Activated naive CD4-positive, alpha-beta T cell treated with anti-CD3 and anti-CD28 coated beads, Interleukin-2, amount 10 ng/mL, durations not matched to agents 7 days and 5 days (primary cell): ENCODE data around the gene ZNF670.

ENCODE experiments used
- CTCF ChIA-PET: fragments of 350-600 bp; sonication (Branson Sonifier 250); formaldehyde crosslinking; loops from one replicate; lab custom pipeline; 2021; ENCODE audit warnings: antibody characterized with exemption; lab: Charles Lee
- DNase-seq: peaks from one replicate; pipeline ENCODE4 v3.0.0-alpha.2; 2020
- H3K27ac Mint-ChIP-seq: one replicate; pipeline ENCODE4 v1.8.0; 2021; ENCODE audit warnings: mild to moderate bottlenecking, moderate library complexity, mixed read lengths
- H3K27me3 Mint-ChIP-seq: one replicate; pipeline ENCODE4 v1.8.0; 2021; ENCODE audit warnings: mild to moderate bottlenecking, mixed read lengths
- H3K36me3 Mint-ChIP-seq: one replicate; pipeline ENCODE4 v1.8.0; 2021; ENCODE audit warnings: mixed read lengths
- H3K4me1 Mint-ChIP-seq: one replicate; pipeline ENCODE4 v1.8.0; 2021; ENCODE audit warnings: mixed read lengths
- H3K4me3 Mint-ChIP-seq: one replicate; pipeline ENCODE4 v1.8.0; 2021; ENCODE audit warnings: mild to moderate bottlenecking, moderate library complexity, mixed read lengths
- H3K9me3 Mint-ChIP-seq: one replicate; pipeline ENCODE4 v1.8.0; 2021; ENCODE audit warnings: mixed read lengths

Gene ZNF670

GRCh38 chr1:247089616-247090375 is 11.2 kb upstream of the ZNF670 start:
- Mint-ChIP-seq H3K27me3 (no peaks in the 10 kb centered on the region), H3K36me3 (no peaks in the 10 kb centered on the region), H3K4me3 (no peak overlapping the region), H3K27ac (no peak overlapping the region), H3K9me3 (peaks cover 12% of the 10 kb centered on the region), H3K4me1 (no peaks in the 10 kb centered on the region)
- CTCF ChIA-PET = no interaction called here
- DNase-seq = no peak

- H3K27me3 Mint-ChIP-seq = no peaks in the 10 kb centered on the region
- H3K9me3 Mint-ChIP-seq = peaks cover 10% of the 10 kb centered on the region
Observed at GRCh38 chr1:247088967-247089366, 10.4 kb upstream of the ZNF670 start.

GRCh38 chr1:247087256-247087655 is 8.6 kb upstream of the ZNF670 start:
- H3K27ac Mint-ChIP-seq = no peak overlapping the region
- no peak for DNase-seq
- no peak overlapping the region for H3K4me3 Mint-ChIP-seq
- no peaks in the 10 kb centered on the region for H3K4me1 Mint-ChIP-seq
- CTCF ChIA-PET = no interaction called here
- H3K9me3 Mint-ChIP-seq = peaks cover 14% of the 10 kb centered on the region
- H3K36me3 Mint-ChIP-seq = no peaks in the 10 kb centered on the region
- no peaks in the 10 kb centered on the region for H3K27me3 Mint-ChIP-seq

More at GRCh38 chr1:247088967-247089366, 10.4 kb upstream of the ZNF670 start:
- Mint-ChIP-seq H3K36me3 (no peaks in the 10 kb centered on the region), H3K27ac (no peak overlapping the region), H3K4me1 (no peaks in the 10 kb centered on the region), H3K4me3 (no peak overlapping the region)
- CTCF ChIA-PET = no interaction called here
- DNase-seq = no peak

GRCh38 chr1:247085310-247085709 is 6.7 kb upstream of the ZNF670 start:
- CTCF ChIA-PET = no interaction called here
- Mint-ChIP-seq H3K4me3 (no peak overlapping the region), H3K36me3 (peaks cover 2% of the 10 kb centered on the region), H3K4me1 (no peaks in the 10 kb centered on the region), H3K27ac (no peak overlapping the region), H3K9me3 (peaks cover 16% of the 10 kb centered on the region), H3K27me3 (no peaks in the 10 kb centered on the region)
- DNase-seq = no peak

GRCh38 chr1:247084771-247085170 is 6.2 kb upstream of the ZNF670 start:
- peaks cover 16% of the 10 kb centered on the region for H3K9me3 Mint-ChIP-seq
- no peak overlapping the region for H3K27ac Mint-ChIP-seq
- H3K36me3 Mint-ChIP-seq = peaks cover 2% of the 10 kb centered on the region

GRCh38 chr1:247079141-247079874 is 697 bp upstream of the ZNF670 start:
- Mint-ChIP-seq H3K27ac (no peak overlapping the region), H3K27me3 (peaks cover 7% of the 10 kb centered on the region), H3K36me3 (peaks cover 12% of the 10 kb centered on the region), H3K4me3 (peak overlapping the region; percentile 84), H3K9me3 (peaks cover 17% of the 10 kb centered on the region), H3K4me1 (peaks cover 30% of the 10 kb centered on the region)
- DNase-seq = peak; percentile 39
- CTCF ChIA-PET = no interaction called here

More at GRCh38 chr1:247084771-247085170, 6.2 kb upstream of the ZNF670 start:
- CTCF ChIA-PET = no interaction called here
- DNase-seq = no peak
- H3K27me3 Mint-ChIP-seq = no peaks in the 10 kb centered on the region
- peaks cover 3% of the 10 kb centered on the region for H3K4me1 Mint-ChIP-seq
- no peak overlapping the region for H3K4me3 Mint-ChIP-seq

- DNase-seq = no peak
- CTCF ChIA-PET = no interaction called here
- Mint-ChIP-seq H3K4me1 (peaks cover 30% of the 10 kb centered on the region), H3K36me3 (peaks cover 14% of the 10 kb centered on the region), H3K4me3 (peak overlapping the region; percentile 84), H3K27me3 (peaks cover 7% of the 10 kb centered on the region), H3K27ac (peak overlapping the region; percentile 74), H3K9me3 (peaks cover 22% of the 10 kb centered on the region)
Observed at GRCh38 chr1:247077876-247078257, 744 bp downstream of the ZNF670 start.

- H3K27me3 Mint-ChIP-seq = peaks cover 7% of the 10 kb centered on the region
- CTCF ChIA-PET = no interaction called here
- H3K4me1 Mint-ChIP-seq = peaks cover 30% of the 10 kb centered on the region
- peaks cover 16% of the 10 kb centered on the region for H3K36me3 Mint-ChIP-seq
- H3K4me3 Mint-ChIP-seq = peak overlapping the region; percentile 84
- H3K9me3 Mint-ChIP-seq = peaks cover 16% of the 10 kb centered on the region
- H3K27ac Mint-ChIP-seq = no peak overlapping the region
- no peak for DNase-seq
Observed at GRCh38 chr1:247077213-247077612, 1.4 kb downstream of the ZNF670 start.

GRCh38 chr1:247070645-247071044 is 8.0 kb downstream of the ZNF670 start:
- Mint-ChIP-seq H3K9me3 (peaks cover 47% of the 10 kb centered on the region), H3K4me1 (no peaks in the 10 kb centered on the region), H3K4me3 (no peak overlapping the region), H3K27me3 (no peaks in the 10 kb centered on the region), H3K36me3 (peaks cover 14% of the 10 kb centered on the region), H3K27ac (no peak overlapping the region)
- CTCF ChIA-PET = no interaction called here
- DNase-seq = no peak

GRCh38 chr1:247064304-247064703 is 14.3 kb downstream of the ZNF670 start:
- no peak for DNase-seq
- no peak overlapping the region for H3K27ac Mint-ChIP-seq
- peaks cover 2% of the 10 kb centered on the region for H3K36me3 Mint-ChIP-seq
- no peaks in the 10 kb centered on the region for H3K4me1 Mint-ChIP-seq
- H3K4me3 Mint-ChIP-seq = no peak overlapping the region
- no peaks in the 10 kb centered on the region for H3K27me3 Mint-ChIP-seq
- H3K9me3 Mint-ChIP-seq = peaks cover 59% of the 10 kb centered on the region
- CTCF ChIA-PET = no interaction called here

GRCh38 chr1:247060771-247061170 is 17.8 kb downstream of the ZNF670 start:
- Mint-ChIP-seq H3K27me3 (no peaks in the 10 kb centered on the region), H3K9me3 (peaks cover 63% of the 10 kb centered on the region), H3K27ac (no peak overlapping the region), H3K4me3 (no peak overlapping the region), H3K4me1 (no peaks in the 10 kb centered on the region), H3K36me3 (peaks cover 7% of the 10 kb centered on the region)
- CTCF ChIA-PET = no interaction called here
- no peak for DNase-seq

- H3K9me3 Mint-ChIP-seq = peaks cover 66% of the 10 kb centered on the region
- CTCF ChIA-PET = no interaction called here
Observed at GRCh38 chr1:247056071-247056470, 22.5 kb downstream of the ZNF670 start.

GRCh38 chr1:247054992-247055415 is 23.6 kb downstream of the ZNF670 start:
- Mint-ChIP-seq H3K4me3 (no peak overlapping the region), H3K36me3 (peaks cover 17% of the 10 kb centered on the region), H3K27me3 (no peaks in the 10 kb centered on the region), H3K27ac (no peak overlapping the region), H3K4me1 (peaks cover 9% of the 10 kb centered on the region), H3K9me3 (peaks cover 70% of the 10 kb centered on the region)
- no peak for DNase-seq
- CTCF ChIA-PET = no interaction called here

More at GRCh38 chr1:247056071-247056470, 22.5 kb downstream of the ZNF670 start:
- H3K4me1 Mint-ChIP-seq = peaks cover 9% of the 10 kb centered on the region
- H3K27ac Mint-ChIP-seq = no peak overlapping the region
- H3K4me3 Mint-ChIP-seq = no peak overlapping the region
- H3K27me3 Mint-ChIP-seq = no peaks in the 10 kb centered on the region
- no peak for DNase-seq
- peaks cover 17% of the 10 kb centered on the region for H3K36me3 Mint-ChIP-seq

GRCh38 chr1:247047702-247048101 is 30.9 kb downstream of the ZNF670 start:
- H3K4me1 Mint-ChIP-seq = no peaks in the 10 kb centered on the region
- H3K9me3 Mint-ChIP-seq = peaks cover 76% of the 10 kb centered on the region

GRCh38 chr1:247047260-247047659 is 31.4 kb downstream of the ZNF670 start:
- Mint-ChIP-seq H3K36me3 (peaks cover 3% of the 10 kb centered on the region), H3K9me3 (peaks cover 76% of the 10 kb centered on the region), H3K4me3 (no peak overlapping the region), H3K27me3 (no peaks in the 10 kb centered on the region), H3K27ac (no peak overlapping the region), H3K4me1 (no peaks in the 10 kb centered on the region)
- no peak for DNase-seq
- CTCF ChIA-PET = no interaction called here

More at GRCh38 chr1:247047702-247048101, 30.9 kb downstream of the ZNF670 start:
- DNase-seq = no peak
- CTCF ChIA-PET = no interaction called here
- no peaks in the 10 kb centered on the region for H3K27me3 Mint-ChIP-seq
- no peak overlapping the region for H3K4me3 Mint-ChIP-seq
- no peak overlapping the region for H3K27ac Mint-ChIP-seq
- peaks cover 3% of the 10 kb centered on the region for H3K36me3 Mint-ChIP-seq
